HepG2 (cell line): ENCODE data around the gene SMARCA2. TPM values are rescaled to one million over a fixed set of nuclear protein-coding genes. Genes with fewer than 3 reads are reported as not detected.
A peak's percentile ranks its signal among the peaks of the same experiment; 100 is the strongest.

Source experiments
- ATAC-seq: fragments of 200-7000 bp; cut with Tn5 transposase; 3 replicates; pipeline ENCODE4 v1.9.1; 2020; ENCODE audit warnings: mild to moderate bottlenecking, moderate library complexity
- BruUV-seq: library from RNA; stranded (reverse); fragments of 400-500 nt; replicated peaks from 2 replicates; lab custom pipeline; 2021; lab: Mats Ljungman, UMichigan
- CTCF ChIA-PET: fragments of 300-600 bp; formaldehyde crosslinking; extraction: SDS; loops from one replicate; lab custom pipeline; 2021; ENCODE audit warnings: low total read pairs, inconsistent platforms, low intra/inter-chr PET ratio; lab: Yijun Ruan, JAX
- POLR2A ChIA-PET: fragments of 350-600 bp; sonication (Branson Sonifier 250); formaldehyde crosslinking; loops from one replicate; lab custom pipeline; 2020; ENCODE audit warnings: antibody characterized with exemption, inconsistent platforms; lab: Yijun Ruan, JAX
- DNase-seq: peaks from one replicate; pipeline ENCODE4 v3.0.0-alpha.2; 2015; ENCODE audit warnings: low spot score
- FAIRE-seq: peaks from 3 replicates; lab custom pipeline; 2011; peaks lifted over from hg19 to GRCh38; lab: Jason Lieb, UNC
- H2AFZ ChIP-seq: one replicate; pipeline ENCODE4 v1.6.1; 2011; ENCODE audit warnings: low read length, inconsistent platforms
- H3K27ac ChIP-seq: fragments of 300-600 bp; 3 replicates; pipeline ENCODE4 v1.8.0; 2011; ENCODE audit warnings: mixed run types, mild to moderate bottlenecking, mixed read lengths, low read length, inconsistent platforms; ENCODE audit not compliant: insufficient read depth; ENCODE audit errors: extremely low read length
- H3K27me3 ChIP-seq, 2 experiments: fragments of 200-600 bp in 1 of 2; 2 replicates in 1 of 2; 3 replicates in 1 of 2; pipeline versions ENCODE4 v1.6.0 to v1.8.0; 2011; ENCODE audit warnings: low read length in 2 of 2, mild to moderate bottlenecking in 2 of 2, moderate library complexity in 2 of 2, inconsistent platforms in 1 of 2; ENCODE audit not compliant: insufficient read depth in 2 of 2, control insufficient read depth in 1 of 2
- H3K36me3 ChIP-seq, 2 experiments: fragments of 200-600 bp in 1 of 2; replicated peaks in 1 of 2; 2 replicates in 1 of 2; 3 replicates in 1 of 2; pipeline versions ENCODE4 v1.5.1 to v1.8.0; 2011; ENCODE audit warnings: low read length in 2 of 2, inconsistent platforms in 1 of 2; ENCODE audit not compliant: insufficient read depth in 2 of 2, control insufficient read depth in 1 of 2
- H3K4me1 ChIP-seq: 2 replicates; pipeline ENCODE4 v1.5.1; 2012; ENCODE audit warnings: low read length, inconsistent platforms; ENCODE audit not compliant: insufficient read depth
- H3K4me2 ChIP-seq: 2 replicates; pipeline ENCODE4 v1.6.0; 2011; ENCODE audit warnings: low read depth, low read length, inconsistent platforms
- H3K4me3 ChIP-seq, 3 experiments: fragments of 200-600 bp in 1 of 3; sonication (generic), shearing (Covaris generic) in 1 of 3; replicated peaks in 1 of 3; 2 replicates each; pipeline ENCODE4 v1.5.1; 2011 to 2016; ENCODE audit warnings: low read length in 3 of 3, inconsistent platforms in 2 of 3, low read depth in 2 of 3, mild to moderate bottlenecking in 2 of 3, control low read depth in 1 of 3, mixed read lengths in 1 of 3; ENCODE audit not compliant: insufficient read depth in 1 of 3
- H3K79me2 ChIP-seq: one replicate; pipeline ENCODE4 v1.6.1; 2011; ENCODE audit warnings: low read length, inconsistent platforms; ENCODE audit not compliant: insufficient read depth
- H3K9ac ChIP-seq: 2 replicates; pipeline ENCODE4 v1.6.0; 2011; ENCODE audit warnings: mild to moderate bottlenecking, low read depth, low read length, inconsistent platforms; ENCODE audit not compliant: insufficient read depth
- H3K9me3 ChIP-seq: 2 replicates; pipeline ENCODE4 v1.5.1; 2012; ENCODE audit warnings: mild to moderate bottlenecking, low read length
- H4K20me1 ChIP-seq: 2 replicates; pipeline ENCODE4 v1.6.0; 2011; ENCODE audit warnings: inconsistent platforms, mild to moderate bottlenecking, low read length, moderate library complexity; ENCODE audit not compliant: insufficient read depth
- CHCHD3 ChIP-seq: sonication (generic); formaldehyde crosslinking; IDR thresholded peaks from 2 replicates; pipeline ENCODE4 v1.8.0; 2022; ENCODE audit warnings: mild to moderate bottlenecking, missing genetic modification reagents, moderate library complexity
- FOXJ3 ChIP-seq: sonication (generic); formaldehyde crosslinking; IDR thresholded peaks from 2 replicates; pipeline ENCODE4 v1.4.0; 2020; ENCODE audit warnings: missing genetic modification reagents, mild to moderate bottlenecking, borderline replicate concordance
- KAT7 ChIP-seq: IDR thresholded peaks from 2 replicates; pipeline ENCODE4 v1.6.1; 2018; ENCODE audit warnings: borderline replicate concordance, missing compliant biosample characterization
- KDM2A ChIP-seq: sonication (generic); formaldehyde crosslinking; IDR thresholded peaks from 2 replicates; pipeline ENCODE4 v1.4.0; 2020; ENCODE audit warnings: low read depth, missing genetic modification reagents, borderline replicate concordance
- NONO ChIP-seq, 2 experiments: fragments of 450-650 bp in 1 of 2; sonication (generic) in 1 of 2; formaldehyde crosslinking in 1 of 2; IDR thresholded peaks in 1 of 2; conservative IDR thresholded peaks in 1 of 2; 2 replicates each; pipeline versions ENCODE4 v1.6.1 to v1.8.0; 2017 to 2022; ENCODE audit warnings: mild to moderate bottlenecking in 1 of 2, missing genetic modification reagents in 1 of 2, moderate library complexity in 1 of 2
- SRSF9 ChIP-seq: fragments of 200-400 bp; formaldehyde crosslinking; IDR thresholded peaks from 2 replicates; pipeline ENCODE4 v1.6.1; 2018; ENCODE audit warnings: borderline replicate concordance, mild to moderate bottlenecking, low read depth, low read length; ENCODE audit not compliant: insufficient read depth, poor library complexity, severe bottlenecking
- TCF12 ChIP-seq, 2 experiments: fragments of 450-650 bp in 1 of 2; sonication (generic) in 1 of 2; formaldehyde crosslinking in 1 of 2; IDR thresholded peaks; 2 replicates each; pipeline versions ENCODE4 v1.6.1 to v1.8.0; 2017 to 2022; ENCODE audit warnings: antibody characterized with exemption in 1 of 2, mild to moderate bottlenecking in 1 of 2, missing genetic modification reagents in 1 of 2, moderate library complexity in 1 of 2
- ZEB1 ChIP-seq: IDR thresholded peaks from 2 replicates; pipeline ENCODE4 v1.6.1; 2012; ENCODE audit warnings: mild to moderate bottlenecking, low read depth, inconsistent platforms; ENCODE audit not compliant: insufficient replicate concordance
- ZKSCAN8 ChIP-seq: IDR thresholded peaks from 2 replicates; pipeline ENCODE4 v1.6.1; 2016; ENCODE audit warnings: borderline replicate concordance, missing genetic modification reagents, missing compliant biosample characterization
- ZNF296 ChIP-seq: sonication (generic); formaldehyde crosslinking; conservative IDR thresholded peaks from 2 replicates; pipeline ENCODE4 v1.5.0; 2020; ENCODE audit warnings: mild to moderate bottlenecking, missing genetic modification reagents
- WGBS: methylation state at CpG from one replicate; pipeline ENCODE4 v1.1.6; 2017; ENCODE audit warnings: low lambda C conversion rate; 5-methylcytosine and 5-hydroxymethylcytosine counted together
- in situ Hi-C: cut with HindIII; loops from 2 replicates; pipeline ENCODE4 v1.10.0; 2017; ENCODE audit warnings: low pct_unique_long_range_greater_than_20kb; ENCODE audit not compliant: extremely low pct_ligation_motif_present
- intact Hi-C: fragments of 100-400 bp; cut with micrococcal nuclease; formaldehyde crosslinking; loops from one replicate; pipeline ENCODE4 v1.10.0; 2022; ENCODE audit not compliant: unreplicated experiment
- polyA plus RNA-seq, 8 experiments: library from polyadenylated mRNA; depleted of rRNA in 3 of 8; stranded (reverse) in 7 of 8; unstranded in 1 of 8; fragments of >200 nt; fragmentation: Illumina TruSeq in 4 of 8; extraction: Trizol in 4 of 8; gene quantifications; 2 replicates each; pipeline versions ENCODE4 v1.2.1 to v1.2.3, GENCODE V29; 2011 to 2016; ENCODE audit warnings: low read depth in 4 of 8, missing spikeins in 1 of 8, mixed read lengths in 1 of 8; ENCODE audit not compliant: insufficient read depth in 1 of 8
- total RNA-seq, 5 experiments: library from RNA; depleted of rRNA; stranded (reverse); fragments of >200 nt; fragmentation: Illumina TruSeq; extraction: Trizol; gene quantifications; 2 replicates each; pipeline ENCODE4 v1.2.3, GENCODE V29; 2016; ENCODE audit warnings: low read depth in 1 of 5
- TF ChIP-seq, protein P1 (sequence below): sonication (generic); formaldehyde crosslinking; IDR thresholded peaks from 2 replicates; pipeline ENCODE4 v1.4.0; 2020; ENCODE audit warnings: missing genetic modification reagents, borderline replicate concordance
- TF ChIP-seq, protein P2 (sequence below): sonication (generic); formaldehyde crosslinking; IDR thresholded peaks from 2 replicates; pipeline ENCODE4 v1.5.0; 2020; ENCODE audit warnings: missing genetic modification reagents
- TF ChIP-seq, protein P3 (sequence below): sonication (generic); formaldehyde crosslinking; IDR thresholded peaks from 2 replicates; pipeline ENCODE4 v1.4.0; 2020; ENCODE audit warnings: mild to moderate bottlenecking, missing genetic modification reagents, borderline replicate concordance
- TF ChIP-seq, protein P4 (sequence below): sonication (generic); formaldehyde crosslinking; IDR thresholded peaks from 2 replicates; pipeline ENCODE4 v1.4.0; 2020; ENCODE audit warnings: mild to moderate bottlenecking, missing genetic modification reagents
- TF ChIP-seq, protein P5 (sequence below): sonication (generic); formaldehyde crosslinking; IDR thresholded peaks from 2 replicates; pipeline ENCODE4 v1.8.0; 2022; ENCODE audit warnings: mild to moderate bottlenecking, missing genetic modification reagents

SMARCA2 gene
- total and polyA plus RNA-seq, 2 of the 13 experiments (the other 11 are each of a cell fraction or from before 2014, with no cell fraction given), result 22.5 to 23.7 TPM

DNA sequence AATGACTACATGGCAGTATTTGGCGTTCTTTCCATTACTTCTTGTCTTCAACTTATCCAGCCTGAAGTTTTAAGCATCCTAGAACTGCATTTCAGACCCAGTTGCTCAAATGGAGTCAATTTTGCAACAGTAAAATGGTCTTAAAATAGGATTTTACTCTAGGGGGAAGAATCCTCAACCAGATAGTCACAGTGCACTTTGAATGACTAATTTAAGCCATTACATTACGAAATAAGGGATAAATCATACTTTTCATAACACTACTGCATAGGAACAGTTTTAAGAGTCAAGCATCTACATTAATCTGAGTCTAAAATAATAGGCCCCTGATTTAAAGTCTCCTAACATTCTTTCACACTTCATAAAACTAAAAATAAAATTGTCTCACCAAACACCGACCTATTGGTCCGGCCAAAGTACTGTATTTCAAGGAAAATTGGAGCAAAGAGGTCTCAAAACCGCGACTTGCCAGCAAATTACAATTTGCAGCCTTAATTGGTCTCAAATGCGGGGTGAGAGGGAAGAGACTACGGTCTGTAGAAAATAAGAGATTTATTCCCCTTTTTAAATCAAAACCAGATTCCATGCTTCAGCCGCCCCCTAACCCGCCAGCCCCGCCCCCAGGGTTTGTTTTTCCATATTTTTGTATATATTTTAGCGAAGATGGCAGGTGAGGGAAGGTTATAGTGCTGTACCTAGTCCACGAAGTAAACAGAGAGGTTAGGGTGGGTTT, 1.2 kb upstream of the SMARCA2 start:
- ChIA-PET CTCF (no interaction called here), POLR2A (no interaction called here)
- BruUV-seq, result no TSS peak
- H3K27me3 ChIP-seq, result peaks cover 0 to 30% of the 10 kb centered on the region in 2 experiments; a peak in 4 of 5 replicates
- H4K20me1 ChIP-seq, result no peaks in the 10 kb centered on the region
- peak overlapping the region; percentile 74 to 84 (median 84) for H3K4me3 ChIP-seq
- no peaks in the 10 kb centered on the region for H3K9me3 ChIP-seq
- ATAC-seq (no peak), FAIRE-seq (no peak), DNase-seq (no peak)
- H2AFZ ChIP-seq, result peak overlapping the region; percentile 66
- peak overlapping the region; percentile 93 for H3K4me2 ChIP-seq
- H3K79me2 ChIP-seq, result peaks cover 6% of the 10 kb centered on the region
- H3K4me1 ChIP-seq, result peaks cover 14% of the 10 kb centered on the region
- peak overlapping the region; percentile 62; the same call in 1 of the 2 replicates for H3K9ac ChIP-seq
- H3K27ac ChIP-seq, result no peak overlapping the region
- intact Hi-C loops, result no loop called here
- H3K36me3 ChIP-seq, result no peaks in the 10 kb centered on the region
- in situ Hi-C loops, result loop anchor here (25.0 kb wide), 1 partner anchor 823 kb away; the partner anchor contains the start of gene PUM3
- 10% methylated on average over 13 of the region's 13 CpGs for WGBS
- TF ChIP-seq ZEB1, result no peak
- TF ChIP-seq, protein P1, sequence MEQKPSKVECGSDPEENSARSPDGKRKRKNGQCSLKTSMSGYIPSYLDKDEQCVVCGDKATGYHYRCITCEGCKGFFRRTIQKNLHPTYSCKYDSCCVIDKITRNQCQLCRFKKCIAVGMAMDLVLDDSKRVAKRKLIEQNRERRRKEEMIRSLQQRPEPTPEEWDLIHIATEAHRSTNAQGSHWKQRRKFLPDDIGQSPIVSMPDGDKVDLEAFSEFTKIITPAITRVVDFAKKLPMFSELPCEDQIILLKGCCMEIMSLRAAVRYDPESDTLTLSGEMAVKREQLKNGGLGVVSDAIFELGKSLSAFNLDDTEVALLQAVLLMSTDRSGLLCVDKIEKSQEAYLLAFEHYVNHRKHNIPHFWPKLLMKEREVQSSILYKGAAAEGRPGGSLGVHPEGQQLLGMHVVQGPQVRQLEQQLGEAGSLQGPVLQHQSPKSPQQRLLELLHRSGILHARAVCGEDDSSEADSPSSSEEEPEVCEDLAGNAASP (CRISPR knock-in tag), result no peak
- TF ChIP-seq, protein P2, sequence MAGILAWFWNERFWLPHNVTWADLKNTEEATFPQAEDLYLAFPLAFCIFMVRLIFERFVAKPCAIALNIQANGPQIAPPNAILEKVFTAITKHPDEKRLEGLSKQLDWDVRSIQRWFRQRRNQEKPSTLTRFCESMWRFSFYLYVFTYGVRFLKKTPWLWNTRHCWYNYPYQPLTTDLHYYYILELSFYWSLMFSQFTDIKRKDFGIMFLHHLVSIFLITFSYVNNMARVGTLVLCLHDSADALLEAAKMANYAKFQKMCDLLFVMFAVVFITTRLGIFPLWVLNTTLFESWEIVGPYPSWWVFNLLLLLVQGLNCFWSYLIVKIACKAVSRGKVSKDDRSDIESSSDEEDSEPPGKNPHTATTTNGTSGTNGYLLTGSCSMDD (CRISPR knock-in tag), result no peak
- no peak for TF ChIP-seq TCF12 (IDR thresholded peaks at IDR 0.05)
- no peak for TF ChIP-seq TCF12 (CRISPR knock-in tag; IDR thresholded peaks at IDR 0.05)
- TF ChIP-seq CHCHD3 (CRISPR knock-in tag), result no peak
- no peak for TF ChIP-seq SRSF9
- TF ChIP-seq, protein P3, sequence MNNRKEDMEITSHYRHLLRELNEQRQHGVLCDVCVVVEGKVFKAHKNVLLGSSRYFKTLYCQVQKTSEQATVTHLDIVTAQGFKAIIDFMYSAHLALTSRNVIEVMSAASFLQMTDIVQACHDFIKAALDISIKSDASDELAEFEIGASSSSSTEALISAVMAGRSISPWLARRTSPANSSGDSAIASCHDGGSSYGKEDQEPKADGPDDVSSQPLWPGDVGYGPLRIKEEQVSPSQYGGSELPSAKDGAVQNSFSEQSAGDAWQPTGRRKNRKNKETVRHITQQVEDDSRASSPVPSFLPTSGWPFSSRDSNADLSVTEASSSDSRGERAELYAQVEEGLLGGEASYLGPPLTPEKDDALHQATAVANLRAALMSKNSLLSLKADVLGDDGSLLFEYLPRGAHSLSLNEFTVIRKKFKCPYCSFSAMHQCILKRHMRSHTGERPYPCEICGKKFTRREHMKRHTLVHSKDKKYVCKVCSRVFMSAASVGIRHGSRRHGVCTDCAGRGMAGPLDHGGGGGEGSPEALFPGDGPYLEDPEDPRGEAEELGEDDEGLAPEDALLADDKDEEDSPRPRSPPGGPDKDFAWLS (CRISPR knock-in tag), result no peak
- TF ChIP-seq FOXJ3 (CRISPR knock-in tag), result no peak
- TF ChIP-seq, protein P4, sequence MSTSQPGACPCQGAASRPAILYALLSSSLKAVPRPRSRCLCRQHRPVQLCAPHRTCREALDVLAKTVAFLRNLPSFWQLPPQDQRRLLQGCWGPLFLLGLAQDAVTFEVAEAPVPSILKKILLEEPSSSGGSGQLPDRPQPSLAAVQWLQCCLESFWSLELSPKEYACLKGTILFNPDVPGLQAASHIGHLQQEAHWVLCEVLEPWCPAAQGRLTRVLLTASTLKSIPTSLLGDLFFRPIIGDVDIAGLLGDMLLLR (CRISPR knock-in tag), result no peak
- TF ChIP-seq ZKSCAN8, result no peak
- TF ChIP-seq, protein P5, sequence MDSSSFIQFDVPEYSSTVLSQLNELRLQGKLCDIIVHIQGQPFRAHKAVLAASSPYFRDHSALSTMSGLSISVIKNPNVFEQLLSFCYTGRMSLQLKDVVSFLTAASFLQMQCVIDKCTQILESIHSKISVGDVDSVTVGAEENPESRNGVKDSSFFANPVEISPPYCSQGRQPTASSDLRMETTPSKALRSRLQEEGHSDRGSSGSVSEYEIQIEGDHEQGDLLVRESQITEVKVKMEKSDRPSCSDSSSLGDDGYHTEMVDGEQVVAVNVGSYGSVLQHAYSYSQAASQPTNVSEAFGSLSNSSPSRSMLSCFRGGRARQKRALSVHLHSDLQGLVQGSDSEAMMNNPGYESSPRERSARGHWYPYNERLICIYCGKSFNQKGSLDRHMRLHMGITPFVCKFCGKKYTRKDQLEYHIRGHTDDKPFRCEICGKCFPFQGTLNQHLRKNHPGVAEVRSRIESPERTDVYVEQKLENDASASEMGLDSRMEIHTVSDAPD (CRISPR knock-in tag), result no peak
- TF ChIP-seq ZNF296, result no peak
- TF ChIP-seq KAT7, result no peak
- TF ChIP-seq KDM2A (CRISPR knock-in tag), result no peak
- no peak for TF ChIP-seq NONO (IDR thresholded peaks at IDR 0.05)
- no peak for TF ChIP-seq NONO (CRISPR knock-in tag; conservative IDR thresholded peaks at IDR 0.05)
